ENCODE data around the gene SFXN4.
"Not testable (repeated sequence)": the region's sequence is repeated elsewhere in the genome, so short reads cannot be mapped to it uniquely, and the experiment has no call there.

DNA sequence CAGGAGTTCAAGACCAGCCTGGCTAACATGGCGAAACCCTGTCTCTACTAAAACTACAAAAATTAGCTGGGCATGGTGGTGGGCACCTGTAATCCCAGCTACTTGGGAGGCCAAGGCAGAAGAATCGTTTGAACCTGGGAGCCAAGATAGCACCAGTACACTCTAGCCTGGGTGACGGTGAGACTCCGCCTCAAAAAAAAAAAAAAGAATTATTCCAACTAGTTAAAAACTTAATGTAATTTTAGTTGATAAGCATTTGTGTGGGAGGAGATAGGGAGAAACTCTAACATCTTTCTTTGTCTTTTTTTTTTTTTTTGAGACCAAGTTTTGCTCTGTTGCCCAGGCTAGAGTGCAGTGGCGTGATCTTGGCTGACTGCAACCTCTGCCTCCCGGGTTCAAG, 58.4 kb downstream of the SFXN4 start:
- TF ChIP-seq, protein P1, sequence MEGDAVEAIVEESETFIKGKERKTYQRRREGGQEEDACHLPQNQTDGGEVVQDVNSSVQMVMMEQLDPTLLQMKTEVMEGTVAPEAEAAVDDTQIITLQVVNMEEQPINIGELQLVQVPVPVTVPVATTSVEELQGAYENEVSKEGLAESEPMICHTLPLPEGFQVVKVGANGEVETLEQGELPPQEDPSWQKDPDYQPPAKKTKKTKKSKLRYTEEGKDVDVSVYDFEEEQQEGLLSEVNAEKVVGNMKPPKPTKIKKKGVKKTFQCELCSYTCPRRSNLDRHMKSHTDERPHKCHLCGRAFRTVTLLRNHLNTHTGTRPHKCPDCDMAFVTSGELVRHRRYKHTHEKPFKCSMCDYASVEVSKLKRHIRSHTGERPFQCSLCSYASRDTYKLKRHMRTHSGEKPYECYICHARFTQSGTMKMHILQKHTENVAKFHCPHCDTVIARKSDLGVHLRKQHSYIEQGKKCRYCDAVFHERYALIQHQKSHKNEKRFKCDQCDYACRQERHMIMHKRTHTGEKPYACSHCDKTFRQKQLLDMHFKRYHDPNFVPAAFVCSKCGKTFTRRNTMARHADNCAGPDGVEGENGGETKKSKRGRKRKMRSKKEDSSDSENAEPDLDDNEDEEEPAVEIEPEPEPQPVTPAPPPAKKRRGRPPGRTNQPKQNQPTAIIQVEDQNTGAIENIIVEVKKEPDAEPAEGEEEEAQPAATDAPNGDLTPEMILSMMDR (IDR thresholded peaks at IDR 0.05) = not testable (repeated sequence)
- TF ChIP-seq POLR2AphosphoS5, POLR2A (IDR thresholded peaks at IDR 0.05): not testable (repeated sequence)
